GM12864 (cell line): ENCODE measurements around the gene OTOF.

Experiments
- DNase-seq: peaks from one replicate; pipeline ENCODE4 v3.0.0-alpha.2; 2011; ENCODE audit warnings: low read depth
- H3K4me3 ChIP-seq: 2 replicates; pipeline ENCODE4 v1.5.1; 2011; ENCODE audit warnings: mild to moderate bottlenecking, low read depth, low read length, control low read depth
- TF ChIP-seq, protein P1 (sequence below): IDR thresholded peaks from 2 replicates; pipeline ENCODE4 v1.5.1; 2011; ENCODE audit warnings: low read depth, mild to moderate bottlenecking, moderate library complexity, low read length, control low read depth, inconsistent platforms; ENCODE audit errors: missing control alignments

Gene OTOF

DNA sequence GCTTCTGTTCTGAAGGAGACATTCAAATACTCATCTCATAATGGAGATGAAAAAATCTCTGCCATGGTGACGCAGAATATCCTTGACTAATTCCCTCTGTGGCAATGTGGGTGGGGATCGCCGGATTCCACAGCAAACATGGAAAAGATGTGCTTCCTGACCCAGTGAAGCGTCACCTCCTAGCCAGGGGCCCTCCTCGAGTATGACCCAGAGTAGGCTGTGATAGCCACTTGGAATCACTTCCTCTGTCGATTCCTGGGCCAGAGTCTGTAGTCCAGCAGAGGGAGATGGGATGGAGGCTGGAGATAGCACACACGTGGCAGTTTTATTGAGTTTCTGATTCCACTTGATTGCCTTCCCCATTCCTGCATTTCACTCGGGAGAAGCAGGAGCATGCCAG lies 39.4 kb downstream of the OTOF start:
- no peak for DNase-seq
- H3K4me3 ChIP-seq: no peak overlapping the region
- TF ChIP-seq, protein P1, sequence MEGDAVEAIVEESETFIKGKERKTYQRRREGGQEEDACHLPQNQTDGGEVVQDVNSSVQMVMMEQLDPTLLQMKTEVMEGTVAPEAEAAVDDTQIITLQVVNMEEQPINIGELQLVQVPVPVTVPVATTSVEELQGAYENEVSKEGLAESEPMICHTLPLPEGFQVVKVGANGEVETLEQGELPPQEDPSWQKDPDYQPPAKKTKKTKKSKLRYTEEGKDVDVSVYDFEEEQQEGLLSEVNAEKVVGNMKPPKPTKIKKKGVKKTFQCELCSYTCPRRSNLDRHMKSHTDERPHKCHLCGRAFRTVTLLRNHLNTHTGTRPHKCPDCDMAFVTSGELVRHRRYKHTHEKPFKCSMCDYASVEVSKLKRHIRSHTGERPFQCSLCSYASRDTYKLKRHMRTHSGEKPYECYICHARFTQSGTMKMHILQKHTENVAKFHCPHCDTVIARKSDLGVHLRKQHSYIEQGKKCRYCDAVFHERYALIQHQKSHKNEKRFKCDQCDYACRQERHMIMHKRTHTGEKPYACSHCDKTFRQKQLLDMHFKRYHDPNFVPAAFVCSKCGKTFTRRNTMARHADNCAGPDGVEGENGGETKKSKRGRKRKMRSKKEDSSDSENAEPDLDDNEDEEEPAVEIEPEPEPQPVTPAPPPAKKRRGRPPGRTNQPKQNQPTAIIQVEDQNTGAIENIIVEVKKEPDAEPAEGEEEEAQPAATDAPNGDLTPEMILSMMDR: no peak

DNA sequence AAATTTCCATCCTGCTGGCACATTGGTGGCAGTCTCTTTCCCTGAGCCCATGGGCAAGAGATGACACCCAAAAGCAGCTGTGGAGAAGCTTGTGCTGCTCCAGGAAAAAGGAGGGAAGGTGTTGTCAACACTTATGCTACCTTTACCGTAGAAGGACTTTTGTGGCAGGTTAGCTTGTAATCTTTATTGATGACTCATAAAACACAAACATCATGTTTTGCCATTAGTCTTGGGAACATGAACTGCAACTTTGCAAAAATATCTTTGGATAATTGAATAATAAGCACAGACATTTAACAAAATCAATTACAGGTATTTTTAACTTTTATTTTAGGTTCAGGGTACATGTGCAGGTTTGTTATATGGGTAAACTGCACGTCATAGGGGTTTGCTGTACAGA lies 42.8 kb downstream of the OTOF start:
- no peak overlapping the region for H3K4me3 ChIP-seq
- no peak for DNase-seq
- TF ChIP-seq, protein P1: no peak

DNA sequence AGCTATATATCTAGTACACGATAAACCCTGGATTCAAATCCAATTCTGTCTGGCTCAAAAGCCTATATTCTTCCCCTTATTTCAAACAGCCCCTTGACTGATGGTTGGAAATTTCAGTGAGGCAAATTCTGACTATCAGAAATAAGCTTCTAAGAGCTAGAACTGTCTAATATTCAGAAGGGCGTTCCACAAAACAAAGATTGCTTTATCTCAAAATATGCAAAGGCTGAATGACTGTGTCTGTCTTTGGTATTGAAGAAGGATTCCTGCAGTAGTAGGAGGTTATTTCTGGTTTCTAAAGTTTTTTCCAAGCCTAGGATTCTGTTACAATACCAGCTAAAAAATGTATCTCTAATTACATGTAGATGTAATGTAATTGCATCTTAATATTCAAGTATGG lies 45.1 kb downstream of the OTOF start:
- no peak for DNase-seq
- H3K4me3 ChIP-seq: no peak overlapping the region
- TF ChIP-seq, protein P1: no peak

DNA sequence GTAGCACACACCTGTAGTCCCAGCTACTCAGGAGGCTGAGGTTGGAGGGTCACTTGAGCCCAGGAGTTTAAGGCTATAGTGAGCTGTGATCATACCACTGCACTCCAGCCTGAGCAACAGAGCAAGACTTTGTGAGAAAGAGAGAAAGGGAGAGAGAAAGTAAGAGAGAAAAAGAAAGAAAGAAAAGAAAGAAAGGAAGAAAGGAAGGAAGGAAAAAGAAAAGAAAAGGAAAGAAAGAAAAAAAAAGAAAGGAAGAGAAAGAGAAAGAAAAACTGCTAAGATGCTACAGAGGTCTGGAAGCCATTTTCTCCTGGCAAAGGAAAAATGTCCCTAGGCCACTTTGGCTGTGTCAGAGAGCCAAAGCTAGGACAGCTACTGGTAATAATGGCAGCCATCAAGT lies 45.6 kb downstream of the OTOF start:
- TF ChIP-seq, protein P1: no peak
- DNase-seq: no peak

DNA sequence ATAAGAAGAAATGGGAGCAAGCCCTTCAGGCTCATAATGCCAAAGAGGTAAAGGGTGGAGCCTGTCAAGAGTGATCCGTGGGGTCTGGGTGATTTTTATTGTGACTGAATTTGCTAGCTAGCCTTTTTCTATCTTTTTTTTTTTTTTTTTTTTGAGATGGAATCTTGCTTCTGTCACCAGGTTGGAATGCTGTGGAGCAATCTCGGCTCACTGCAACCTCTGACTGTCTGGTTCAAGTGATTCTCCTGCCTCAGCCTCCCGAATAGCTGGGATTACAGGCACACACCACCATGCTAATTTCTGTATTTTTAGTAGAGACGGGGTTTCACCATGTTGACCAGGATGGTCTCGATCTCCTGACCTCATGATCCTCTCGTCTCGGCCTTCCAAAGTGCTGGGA lies 47.1 kb downstream of the OTOF start:
- TF ChIP-seq, protein P1: no peak
- no peak overlapping the region for H3K4me3 ChIP-seq
- DNase-seq: no peak

More for the DNA sequence above, 45.6 kb downstream of the OTOF start:
- no peak overlapping the region for H3K4me3 ChIP-seq

DNA sequence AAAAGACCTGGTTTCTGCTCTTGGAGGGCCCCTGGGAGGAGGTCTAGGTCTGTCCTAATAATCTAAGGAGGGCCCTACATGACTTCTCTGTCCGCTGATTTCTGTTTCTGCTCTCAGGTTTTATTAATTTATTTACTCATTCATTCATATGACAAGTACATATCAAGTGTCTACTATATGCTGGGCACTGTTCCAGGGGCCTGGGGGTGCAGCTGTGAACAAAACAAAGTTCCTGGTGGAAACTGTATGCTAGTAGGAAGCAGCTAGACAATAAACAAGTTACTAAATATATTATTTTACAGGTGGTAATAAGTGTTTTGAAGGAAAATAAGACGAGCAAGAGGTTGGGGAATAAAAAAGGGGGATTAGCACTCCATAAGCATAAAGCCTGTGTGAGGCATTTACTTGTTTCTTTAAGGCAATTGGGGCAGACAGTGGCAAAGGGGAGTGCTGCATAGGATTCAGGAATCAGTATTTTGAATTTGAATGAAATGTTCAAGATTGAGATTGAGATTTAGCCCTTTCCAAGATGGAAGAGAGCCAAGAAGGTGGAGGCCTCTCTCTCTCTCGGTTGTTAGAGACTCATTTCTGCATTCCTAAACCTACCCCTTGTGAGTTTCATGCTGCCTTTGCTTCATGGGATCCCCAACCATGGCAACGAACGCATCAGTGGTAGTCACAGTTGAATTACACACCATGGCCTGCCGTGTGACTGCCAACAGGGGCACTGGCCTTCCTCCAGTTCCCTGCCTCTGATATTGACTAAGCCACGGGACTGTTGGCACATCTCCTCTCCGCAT lies 47.9 kb downstream of the OTOF start:
- DNase-seq: no peak
- TF ChIP-seq, protein P1: no peak
- no peak overlapping the region for H3K4me3 ChIP-seq

DNA sequence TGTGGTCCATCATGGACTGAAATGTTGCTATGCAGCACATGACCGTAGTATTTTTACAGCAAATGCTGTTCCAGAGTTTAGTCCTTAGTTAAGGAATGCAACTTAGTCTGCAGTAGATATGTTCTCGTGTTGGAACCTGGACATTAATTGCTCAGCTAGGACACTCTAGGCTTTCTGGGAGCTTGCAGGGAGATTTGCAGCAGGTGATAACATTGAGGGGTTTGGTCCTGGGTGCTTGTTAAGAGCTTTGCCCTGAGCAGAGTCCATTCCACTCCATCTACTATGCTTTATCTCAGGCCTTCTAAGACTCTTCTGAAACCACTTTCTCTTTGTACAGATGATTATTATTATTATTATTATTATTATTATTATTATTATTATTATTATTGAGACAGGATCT lies 49.1 kb downstream of the OTOF start:
- DNase-seq: no peak
- H3K4me3 ChIP-seq: no peak overlapping the region
- TF ChIP-seq, protein P1: no peak
